Activated CD8-positive, alpha-beta memory T cell treated with anti-CD3 and anti-CD28 coated beads, Interleukin-2, amount 50 U/mL, for 1 hour (primary cell): ENCODE data around the gene XYLB.
"Not testable (repeated sequence)": the region's sequence is repeated elsewhere in the genome, so short reads cannot be mapped to it uniquely, and the experiment has no call there.

Experiments
- DNase-seq: peaks from one replicate; pipeline ENCODE4 v3.0.0-alpha.2; 2020; ENCODE audit errors: extremely low read depth

The XYLB gene

GRCh38 chr3:38346587-38347410 is at the start of gene XYLB:
XYLB (plus strand) TSS chr3:38346785; CDS start chr3:38346869, 84 bp downstream.
- DNase-seq: peak; percentile 12

DNA sequence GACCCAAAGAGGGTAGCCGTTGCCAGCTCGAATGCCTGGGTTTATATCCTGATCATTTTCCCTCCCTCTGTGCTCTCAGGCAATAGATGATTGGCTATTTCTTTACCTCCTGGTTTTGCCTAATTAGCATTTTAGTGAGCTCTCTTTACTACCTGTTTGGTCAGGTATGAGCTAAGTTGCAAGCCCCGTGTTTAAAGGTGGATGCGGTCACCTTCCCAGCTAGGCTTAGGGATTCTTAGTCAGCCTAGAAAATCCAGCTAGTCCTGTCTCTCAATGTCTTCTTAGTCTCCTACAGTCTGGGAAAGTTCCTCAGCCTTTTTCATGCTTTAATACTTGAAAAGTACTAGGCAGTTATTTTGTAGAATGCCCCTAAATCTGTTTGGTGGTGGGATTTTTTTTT is 49.5 kb upstream of the XYLB start:
- not testable (repeated sequence) for DNase-seq

DNA sequence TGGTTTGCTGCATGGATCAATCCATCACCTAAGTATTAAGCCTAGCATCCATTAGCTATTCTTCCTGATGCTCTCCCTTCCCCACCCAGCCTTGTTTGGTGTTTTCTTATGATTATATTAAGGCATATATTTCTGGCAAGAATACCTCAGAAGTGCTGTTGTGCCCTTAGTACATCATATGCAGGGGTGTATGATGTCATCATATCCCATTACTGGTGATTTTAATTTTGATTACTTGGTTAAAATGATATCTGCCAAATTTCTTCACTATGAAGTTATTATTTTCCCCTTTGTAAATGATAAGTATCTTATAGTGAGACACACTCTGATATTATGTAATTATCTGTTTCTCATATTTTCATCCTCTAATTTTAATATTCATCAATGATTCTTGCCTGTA is 49.0 kb upstream of the XYLB start:
- DNase-seq: no peak

DNA sequence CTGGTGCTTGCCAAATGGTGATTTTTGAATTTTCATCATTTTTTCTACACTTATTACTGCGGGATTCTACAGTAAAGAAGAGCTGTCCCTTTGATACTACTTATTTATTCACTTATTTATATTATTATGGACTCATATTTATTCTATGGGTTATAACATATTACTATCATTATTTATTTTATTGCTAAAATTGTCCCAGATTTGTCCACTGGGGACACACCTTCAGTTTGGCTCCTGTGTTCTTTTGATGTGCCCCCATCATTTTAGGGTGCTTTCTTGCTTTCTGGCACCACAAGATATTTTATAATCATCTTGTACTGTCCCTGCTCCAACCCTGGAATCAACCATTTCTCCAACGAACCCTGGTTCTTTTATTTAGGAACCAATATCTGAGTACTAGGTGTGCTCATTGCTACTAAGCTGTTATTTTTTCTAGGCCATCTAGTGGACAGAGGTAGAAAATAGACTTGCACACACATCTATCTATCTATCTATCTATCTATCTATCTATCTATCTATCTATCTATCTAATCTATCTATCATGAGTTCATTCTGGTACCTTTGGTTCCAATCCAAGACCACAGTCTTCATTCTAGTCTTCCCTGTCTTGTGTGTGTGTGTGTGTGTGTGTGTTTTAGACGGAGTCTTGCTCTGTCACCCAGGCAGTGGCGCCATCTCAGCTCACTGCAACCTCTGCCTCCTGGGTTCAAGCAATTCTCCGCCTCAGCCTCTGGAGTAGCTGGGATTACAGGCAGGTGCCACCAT is 48.5 kb upstream of the XYLB start:
- no peak for DNase-seq

GRCh38 chr3:38306941-38307340 is 39.6 kb upstream of the XYLB start:
- DNase-seq: no peak

DNA sequence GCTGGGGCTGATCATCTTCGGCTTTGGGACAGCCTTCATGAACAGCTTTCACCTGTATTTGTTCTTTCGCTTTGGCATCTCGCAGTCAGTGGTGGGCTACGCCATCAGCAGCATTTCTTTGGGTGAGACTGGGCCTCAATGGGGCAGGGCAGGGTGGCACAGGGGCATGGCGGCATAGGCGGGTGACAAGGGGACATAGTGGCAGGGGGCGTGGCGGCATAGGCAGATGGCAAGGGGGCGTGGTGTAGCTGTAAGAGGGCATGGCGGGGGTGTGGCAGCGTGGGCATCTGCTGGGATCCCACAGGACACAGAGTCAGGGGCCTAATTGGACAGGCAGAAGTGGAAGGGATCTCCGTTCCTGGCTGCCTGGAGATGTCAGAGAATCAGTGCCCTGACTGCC is 39.0 kb upstream of the XYLB start:
- no peak for DNase-seq

DNA sequence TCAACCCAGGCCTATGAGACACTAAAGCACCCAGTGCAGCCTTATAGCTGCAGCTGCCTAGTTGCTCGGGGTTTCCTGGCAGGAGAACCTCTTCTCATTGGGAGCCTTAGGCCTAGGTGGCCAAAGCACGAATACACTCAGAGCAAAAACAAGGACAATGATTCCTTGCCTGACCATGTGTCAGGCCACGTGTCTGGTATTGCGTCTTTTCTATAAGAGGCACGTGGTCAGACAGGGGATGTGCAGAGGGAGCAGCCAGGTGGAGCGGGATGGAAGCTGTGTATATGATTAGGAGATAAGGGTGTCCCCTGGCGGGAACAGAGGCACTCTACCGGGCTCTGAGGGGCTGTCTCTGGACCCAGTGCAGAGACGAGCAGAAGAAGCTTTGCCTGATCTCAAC is 38.1 kb upstream of the XYLB start:
- DNase-seq: no peak

GRCh38 chr3:38311476-38311875 is 35.1 kb upstream of the XYLB start:
- no peak for DNase-seq

DNA sequence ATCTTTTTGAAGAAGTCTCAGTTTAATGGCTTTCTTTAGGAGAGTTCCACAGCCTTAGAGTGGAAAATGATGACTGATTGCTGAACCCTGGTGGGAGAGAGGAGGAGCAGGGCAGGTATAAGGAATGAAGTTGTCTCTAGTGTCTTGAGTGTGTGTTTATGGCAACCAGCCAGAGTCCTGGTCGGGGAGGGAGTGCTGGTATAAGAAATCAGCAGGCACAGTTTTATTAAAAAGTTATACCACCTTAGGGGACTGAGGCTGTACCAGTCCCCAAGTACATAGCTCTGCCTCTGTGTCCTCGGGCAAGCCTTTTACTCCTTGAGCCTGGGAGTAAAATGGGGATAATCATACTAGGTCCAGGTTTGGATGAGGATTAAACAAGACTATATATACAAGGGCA is 34.6 kb upstream of the XYLB start:
- DNase-seq: no peak

DNA sequence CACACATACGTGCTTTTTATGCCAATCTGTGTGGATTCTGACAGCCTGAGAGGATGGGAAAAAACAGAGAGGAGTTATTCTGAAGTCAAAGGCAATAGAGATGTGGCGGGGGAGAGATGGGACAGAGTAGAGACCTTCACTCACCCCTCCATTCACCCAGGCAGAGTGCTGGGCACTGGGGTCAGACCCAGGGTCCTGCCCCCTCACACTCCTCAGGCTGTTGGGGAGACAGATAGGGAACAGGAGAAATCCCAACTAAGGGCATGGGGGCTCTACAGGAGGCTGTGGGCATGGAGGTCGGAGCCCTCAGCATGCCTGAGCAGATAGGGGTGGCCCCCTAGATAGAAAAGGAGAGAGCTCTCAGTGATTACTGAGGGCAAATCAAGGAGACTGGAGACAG is 34.2 kb upstream of the XYLB start:
- DNase-seq: no peak

GRCh38 chr3:38313263-38313662 is 33.3 kb upstream of the XYLB start:
- no peak for DNase-seq

- DNase-seq: no peak
Measured at GRCh38 chr3:38313695-38314094, 32.9 kb upstream of the XYLB start.

DNA sequence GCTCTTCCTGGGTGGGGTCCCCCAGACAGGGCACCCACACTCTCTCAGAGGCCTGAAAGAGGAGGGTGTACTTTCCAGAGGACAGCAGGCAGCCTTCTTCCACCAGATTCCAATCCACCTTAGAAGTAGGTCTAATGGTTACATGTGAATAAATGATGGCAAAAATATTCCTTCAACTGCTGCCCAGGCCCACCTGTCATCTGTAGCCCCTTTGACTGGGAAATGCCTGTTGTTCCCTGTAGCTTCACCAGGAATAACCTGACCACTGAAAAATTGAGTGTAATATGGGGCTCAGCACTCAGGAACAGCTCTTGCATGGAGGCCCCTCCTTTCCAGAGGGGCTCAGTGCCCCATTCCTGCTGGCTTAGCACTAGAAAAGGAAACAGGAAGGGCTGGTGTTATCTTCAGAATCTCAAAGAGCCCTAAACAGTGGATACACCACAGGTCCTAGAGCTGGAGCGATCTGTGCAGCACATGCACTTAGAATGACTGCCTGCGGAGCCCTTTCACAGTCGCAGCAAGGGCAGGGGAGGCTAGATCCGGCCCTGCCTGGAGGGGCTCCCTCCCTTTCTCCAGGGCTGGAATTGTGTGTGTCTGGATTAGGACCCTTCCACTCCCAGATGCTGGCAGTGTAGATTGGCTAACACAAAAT is 32.3 kb upstream of the XYLB start:
- DNase-seq: no peak

- no peak for DNase-seq
Measured at GRCh38 chr3:38314764-38315487, 31.7 kb upstream of the XYLB start.

DNA sequence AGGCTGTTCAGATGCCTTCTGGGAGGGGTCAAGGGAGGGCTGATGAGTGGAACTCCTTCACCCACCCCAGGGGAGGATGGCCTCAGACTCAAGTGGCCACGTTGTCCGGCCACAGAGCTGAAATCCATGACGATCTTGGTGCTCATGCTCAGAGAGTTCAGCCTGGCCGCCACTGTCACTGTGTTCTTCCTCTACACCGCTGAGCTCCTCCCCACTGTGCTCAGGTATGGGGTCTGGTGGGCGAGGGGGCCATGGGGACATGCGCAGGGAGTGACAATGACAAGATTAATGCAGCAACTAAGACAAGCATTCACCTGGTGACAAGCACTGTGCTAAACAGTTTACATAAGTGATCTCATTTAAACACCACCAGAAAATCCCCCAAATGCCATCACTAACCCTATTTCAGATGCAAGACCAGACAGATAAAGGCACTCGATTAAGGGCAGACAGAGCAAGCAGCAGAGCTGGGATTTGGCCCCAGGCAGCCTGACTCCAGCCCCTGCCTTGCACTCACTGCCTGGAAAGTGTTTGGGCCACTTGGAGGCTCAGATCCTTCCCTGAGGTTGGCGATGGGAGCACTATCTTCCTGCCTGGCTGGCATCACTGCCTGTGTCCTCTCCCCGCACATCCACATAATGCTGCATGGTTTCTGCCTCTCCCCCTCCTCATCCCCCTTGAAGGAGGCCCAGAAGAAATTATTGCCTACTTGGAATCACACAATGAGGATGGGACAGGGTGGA is 30.9 kb upstream of the XYLB start:
- no peak for DNase-seq

DNA sequence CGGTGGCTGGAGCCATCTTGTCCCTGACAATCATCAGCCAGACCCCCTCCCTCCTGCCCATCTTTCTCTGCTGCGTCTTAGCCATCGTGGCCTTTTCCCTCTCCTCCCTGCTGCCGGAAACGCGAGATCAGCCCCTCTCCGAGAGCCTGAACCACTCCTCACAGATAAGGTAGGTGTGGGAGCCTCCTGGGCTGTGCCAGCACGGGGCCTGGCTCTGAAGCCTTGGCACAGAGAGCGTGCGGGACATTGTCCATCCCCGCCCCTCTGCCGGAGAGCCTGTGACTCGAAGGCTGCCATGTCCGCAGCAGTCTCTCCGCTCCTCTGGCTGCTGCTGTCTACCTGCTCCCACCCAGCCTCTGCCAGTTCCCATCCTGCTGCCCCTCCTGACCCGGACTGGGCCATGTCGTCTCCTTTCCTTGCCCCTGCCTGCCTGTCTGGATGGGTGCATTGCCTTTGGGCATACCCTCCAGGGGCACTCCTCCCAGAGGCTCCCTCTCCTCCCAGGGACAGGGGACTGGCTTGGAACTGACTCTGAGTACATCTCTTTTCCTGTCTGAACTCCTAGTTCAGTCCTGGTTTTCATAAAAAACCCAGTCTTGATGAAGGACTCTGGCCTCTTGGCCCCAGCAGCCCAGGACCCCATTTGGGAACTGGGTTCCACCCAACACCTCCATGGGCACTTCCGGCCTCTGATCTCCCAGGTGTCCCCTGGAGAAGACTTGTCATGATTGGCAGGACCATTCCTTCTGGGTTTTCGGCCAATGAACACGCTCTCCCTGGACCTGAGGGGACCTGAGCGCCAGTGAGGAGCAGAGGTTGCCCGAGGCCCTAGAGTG is 30.0 kb upstream of the XYLB start:
- DNase-seq: no peak

DNA sequence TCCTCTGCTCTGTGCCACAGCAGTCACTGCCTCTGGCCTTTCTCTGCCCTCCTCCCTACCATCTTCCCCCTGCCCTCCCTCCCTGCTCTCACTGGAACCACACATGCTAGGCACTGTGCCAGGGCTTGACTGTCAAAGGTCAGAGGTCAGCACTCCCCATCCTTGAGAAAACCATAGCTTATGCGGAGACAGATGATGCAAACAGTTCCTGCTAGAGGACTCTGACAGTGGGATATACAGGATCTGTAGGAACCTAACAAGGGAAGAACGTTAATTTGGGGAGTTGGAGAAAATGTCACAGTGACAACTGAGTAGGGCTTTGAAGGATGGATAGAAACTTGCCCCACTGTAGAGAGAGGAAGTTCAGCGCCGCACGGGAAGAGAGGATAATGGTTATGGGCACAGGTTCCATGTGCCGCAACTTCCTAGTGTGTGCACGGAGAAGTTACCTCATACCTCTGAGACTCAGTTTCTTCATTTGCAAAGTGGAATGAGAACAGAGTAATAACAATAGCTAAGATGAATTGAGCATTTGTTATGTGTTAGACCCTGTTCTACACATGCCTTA is 29.3 kb upstream of the XYLB start:
- no peak for DNase-seq

DNA sequence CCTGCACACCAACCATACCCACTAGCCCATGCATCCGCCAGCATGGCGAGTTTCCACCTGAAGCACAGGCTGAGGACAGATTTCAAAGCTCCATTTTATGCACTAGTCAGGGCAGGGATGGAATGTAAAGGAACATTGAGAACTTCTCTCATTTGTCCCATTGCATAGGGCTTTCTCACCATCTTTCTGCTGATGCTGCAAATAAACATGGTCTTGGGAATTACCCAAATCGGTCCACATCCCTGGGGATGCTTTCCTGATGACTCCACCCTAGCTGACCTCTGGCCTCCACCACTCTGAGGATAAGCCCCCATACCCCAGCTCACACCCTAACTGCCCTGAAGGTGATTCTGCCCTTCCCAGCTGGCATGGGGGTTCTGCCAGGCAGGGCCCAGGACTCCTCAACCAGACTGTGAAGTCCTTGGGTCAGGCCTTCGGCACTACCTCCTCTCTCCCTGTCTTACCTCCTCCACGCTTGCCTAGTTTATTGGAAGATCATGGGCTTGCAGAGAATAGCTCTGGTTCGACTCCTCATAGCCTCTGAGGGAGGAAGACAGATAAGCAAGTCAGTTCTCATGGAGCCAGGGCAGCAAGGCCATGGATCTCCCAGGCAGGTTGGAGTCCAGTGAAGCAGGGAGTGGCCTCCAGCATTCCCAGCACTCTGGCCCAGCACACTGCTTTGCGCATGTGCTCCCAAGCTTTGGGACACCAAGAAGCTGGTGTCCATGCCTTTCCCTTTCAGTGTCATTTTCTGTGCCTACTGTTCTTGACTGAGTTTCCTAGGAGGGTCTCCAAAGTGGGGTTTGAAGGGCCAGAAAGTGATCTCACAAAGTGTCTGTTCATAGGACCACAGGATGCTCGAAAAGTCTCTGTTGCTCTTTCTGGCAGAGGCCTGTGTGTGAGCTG is 27.6 kb upstream of the XYLB start:
- DNase-seq: no peak

- not testable (repeated sequence) for DNase-seq
Measured at GRCh38 chr3:38320638-38321037, 25.9 kb upstream of the XYLB start.
